Osteoblast (primary cell): ENCODE results near the gene USP40. TPM values are rescaled to one million over a fixed set of nuclear protein-coding genes. Genes with fewer than 3 reads are reported as not detected.
A peak's percentile ranks its signal among the peaks of the same experiment; 100 is the strongest.

Experiments used
- DNase-seq: peaks from one replicate; pipeline ENCODE4 v3.0.0; 2011; ENCODE audit warnings: low spot score, mixed read lengths; ENCODE audit not compliant: insufficient read length; ENCODE audit errors: missing footprints
- H2AFZ ChIP-seq: 2 replicates; pipeline ENCODE4 v1.6.0; 2011; ENCODE audit warnings: mild to moderate bottlenecking, low read length
- H3K27ac ChIP-seq: 2 replicates; pipeline ENCODE4 v1.5.1; 2011; ENCODE audit warnings: mild to moderate bottlenecking, low read depth, low read length, moderate library complexity
- H3K27me3 ChIP-seq: 2 replicates; pipeline ENCODE4 v1.6.0; 2012; ENCODE audit warnings: mild to moderate bottlenecking, control low read depth, inconsistent platforms, low read length, moderate library complexity; ENCODE audit not compliant: insufficient read depth
- H3K36me3 ChIP-seq: 2 replicates; pipeline ENCODE4 v1.5.1; 2011; ENCODE audit warnings: mild to moderate bottlenecking, low read length, control low read depth, moderate library complexity; ENCODE audit not compliant: insufficient read depth
- H3K4me1 ChIP-seq: 2 replicates; pipeline ENCODE4 v1.5.1; 2011; ENCODE audit warnings: mild to moderate bottlenecking, low read length, control low read depth, moderate library complexity; ENCODE audit not compliant: insufficient read depth
- H3K4me2 ChIP-seq: 2 replicates; pipeline ENCODE4 v1.6.0; 2011; ENCODE audit warnings: mild to moderate bottlenecking, low read length; ENCODE audit not compliant: insufficient read depth
- H3K4me3 ChIP-seq: fragments of 200-600 bp; sonication (generic); 3 replicates; pipeline ENCODE4 v1.5.1; 2012; ENCODE audit warnings: mild to moderate bottlenecking, low read length, inconsistent platforms; ENCODE audit not compliant: insufficient read depth
- H3K79me2 ChIP-seq: 2 replicates; pipeline ENCODE4 v1.6.0; 2012; ENCODE audit warnings: mild to moderate bottlenecking, low read length, control low read depth, inconsistent platforms; ENCODE audit not compliant: insufficient read depth
- H3K9me3 ChIP-seq: 2 replicates; pipeline ENCODE4 v1.5.1; 2011; ENCODE audit warnings: low read depth, low read length, control low read depth
- H4K20me1 ChIP-seq: 2 replicates; pipeline ENCODE4 v1.6.0; 2012; ENCODE audit warnings: mild to moderate bottlenecking, low read length, control low read depth; ENCODE audit not compliant: insufficient read depth
- CTCF ChIP-seq: IDR thresholded peaks from 2 replicates; pipeline ENCODE4 v1.5.1; 2011; ENCODE audit warnings: mild to moderate bottlenecking, low read depth, low read length, moderate library complexity; ENCODE audit errors: extremely low read depth
- total RNA-seq: library from RNA; depleted of rRNA; stranded (reverse); fragments of >200 nt; gene quantifications from 2 replicates; pipeline ENCODE4 v1.2.3, GENCODE V29; 2012

Gene USP40
- total RNA-seq, 1 donor, result 34.0 TPM

GRCh38 chr2:233462202-233462785, 104.3 kb downstream of the USP40 start:
- H2AFZ ChIP-seq, result no peak overlapping the region
- peak; percentile 41 for DNase-seq
- H3K4me3 ChIP-seq, result no peak overlapping the region
- no peak overlapping the region for H3K4me2 ChIP-seq
- no peak for TF ChIP-seq CTCF
- peaks cover 9% of the 10 kb centered on the region for H3K36me3 ChIP-seq
- H3K27ac ChIP-seq, result no peak overlapping the region
- H3K79me2 ChIP-seq, result no peaks in the 10 kb centered on the region
- no peaks in the 10 kb centered on the region for H3K4me1 ChIP-seq
- H3K9me3 ChIP-seq, result no peaks in the 10 kb centered on the region
- H3K27me3 ChIP-seq, result no peaks in the 10 kb centered on the region
- no peaks in the 10 kb centered on the region for H4K20me1 ChIP-seq

GRCh38 chr2:233461481-233461891, 105.1 kb downstream of the USP40 start:
- H2AFZ ChIP-seq, result no peak overlapping the region
- no peak overlapping the region for H3K27ac ChIP-seq
- H3K9me3 ChIP-seq, result no peaks in the 10 kb centered on the region
- H3K4me3 ChIP-seq, result no peak overlapping the region
- peak; percentile 61 for DNase-seq
- H3K4me1 ChIP-seq, result no peaks in the 10 kb centered on the region
- no peak for TF ChIP-seq CTCF
- no peaks in the 10 kb centered on the region for H3K27me3 ChIP-seq
- H3K79me2 ChIP-seq, result no peaks in the 10 kb centered on the region
- H3K4me2 ChIP-seq, result no peak overlapping the region
- no peaks in the 10 kb centered on the region for H4K20me1 ChIP-seq
- peaks cover 16% of the 10 kb centered on the region for H3K36me3 ChIP-seq

- peaks cover 19% of the 10 kb centered on the region for H3K36me3 ChIP-seq
- H3K4me3 ChIP-seq, result no peak overlapping the region
- H3K79me2 ChIP-seq, result no peaks in the 10 kb centered on the region
- no peak overlapping the region for H3K27ac ChIP-seq
- H3K27me3 ChIP-seq, result no peaks in the 10 kb centered on the region
- no peak overlapping the region for H2AFZ ChIP-seq
- H3K4me1 ChIP-seq, result no peaks in the 10 kb centered on the region
- no peak overlapping the region for H3K4me2 ChIP-seq
- H4K20me1 ChIP-seq, result no peaks in the 10 kb centered on the region
- no peak for TF ChIP-seq CTCF
- DNase-seq, result peak; percentile 54
- H3K9me3 ChIP-seq, result no peaks in the 10 kb centered on the region
Measured at GRCh38 chr2:233460726-233461441, 105.7 kb downstream of the USP40 start.

GRCh38 chr2:233459426-233459825, 107.2 kb downstream of the USP40 start:
- no peaks in the 10 kb centered on the region for H3K9me3 ChIP-seq
- H3K27ac ChIP-seq, result no peak overlapping the region
- no peak for TF ChIP-seq CTCF
- H3K4me3 ChIP-seq, result no peak overlapping the region
- peak; percentile 76 for DNase-seq
- H3K79me2 ChIP-seq, result no peaks in the 10 kb centered on the region
- no peaks in the 10 kb centered on the region for H4K20me1 ChIP-seq
- no peaks in the 10 kb centered on the region for H3K27me3 ChIP-seq
- H2AFZ ChIP-seq, result no peak overlapping the region
- no peak overlapping the region for H3K4me2 ChIP-seq
- H3K4me1 ChIP-seq, result no peaks in the 10 kb centered on the region
- H3K36me3 ChIP-seq, result peaks cover 30% of the 10 kb centered on the region
